ENCODE data around the gene LAMP5.

Gene LAMP5

DNA sequence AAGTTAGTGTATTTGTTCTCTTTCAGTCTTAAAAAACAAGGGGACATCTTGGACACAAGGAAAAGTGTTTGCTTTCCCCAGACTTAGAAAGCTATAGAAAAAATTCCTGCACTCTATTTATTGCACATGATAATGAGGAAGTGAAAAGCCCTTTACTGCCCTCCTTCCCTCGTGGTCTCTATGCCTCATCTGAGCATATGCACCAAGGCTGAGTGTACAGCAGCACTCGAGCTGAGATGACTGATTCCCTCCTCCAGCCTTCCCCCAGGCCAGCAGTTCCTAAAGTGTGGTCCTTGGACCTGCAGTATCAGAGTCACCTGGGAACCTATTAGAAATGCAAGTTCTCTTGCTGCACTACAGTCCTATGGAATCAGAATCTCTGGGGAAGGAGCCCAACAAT lies 14.3 kb upstream of the LAMP5 start:
- peak in 5 of 56 donors; percentile 7 to 57 (median 21) for DNase-seq

DNA sequence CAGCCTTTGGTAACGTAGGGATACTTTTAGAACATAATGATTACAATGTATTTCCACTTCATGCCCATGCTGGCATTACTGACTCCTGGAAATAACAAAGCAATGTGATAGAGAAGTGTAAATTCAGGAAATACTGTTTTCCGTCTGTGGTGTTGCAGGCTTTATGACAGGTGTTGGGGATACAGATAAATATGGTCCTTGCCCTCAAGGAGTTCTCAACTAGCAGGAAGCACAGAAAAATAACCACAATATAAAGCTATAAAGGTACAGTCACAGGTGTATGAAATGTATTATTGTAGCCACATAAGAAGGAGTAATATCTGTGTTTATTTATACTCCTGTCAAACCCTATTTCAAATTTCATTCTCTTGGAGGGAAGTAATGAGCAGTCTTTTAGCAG lies 12.9 kb upstream of the LAMP5 start:
- DNase-seq, result no peak

DNA sequence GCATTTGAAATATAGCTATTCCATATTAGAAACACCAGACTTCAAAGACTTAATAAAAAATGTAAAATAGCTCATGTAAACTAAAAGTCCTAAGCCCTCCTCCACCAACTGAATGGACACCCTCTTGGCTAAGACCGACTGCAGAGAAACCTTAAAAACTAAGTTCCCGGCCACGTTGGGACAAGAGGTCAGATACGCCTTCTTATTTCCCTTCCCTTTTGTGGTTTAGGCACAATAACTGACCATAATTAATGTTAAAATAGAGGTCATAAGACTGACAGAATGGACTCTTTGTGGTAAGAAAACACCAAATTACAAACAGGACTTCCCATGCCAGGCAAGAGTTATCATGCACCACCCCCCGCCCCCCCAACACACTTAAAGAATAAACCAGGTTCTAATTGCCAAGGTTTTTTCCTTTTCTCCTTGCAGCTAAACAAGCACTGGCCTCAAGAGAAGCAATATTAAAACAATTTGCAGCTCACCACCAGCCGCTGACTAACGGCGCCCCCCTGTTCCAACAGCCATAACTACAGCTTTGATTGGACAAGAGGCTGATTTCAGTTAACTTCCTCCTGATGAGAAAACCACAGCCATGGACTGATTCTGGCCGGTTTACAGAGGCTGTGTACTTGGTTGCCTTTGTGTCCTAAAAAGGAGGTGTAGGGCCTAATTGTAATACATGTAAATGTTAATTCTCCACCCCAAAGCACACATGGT lies 10.7 kb upstream of the LAMP5 start:
- peak in 7 of 56 donors; percentile 8 to 47 (median 26) for DNase-seq

DNA sequence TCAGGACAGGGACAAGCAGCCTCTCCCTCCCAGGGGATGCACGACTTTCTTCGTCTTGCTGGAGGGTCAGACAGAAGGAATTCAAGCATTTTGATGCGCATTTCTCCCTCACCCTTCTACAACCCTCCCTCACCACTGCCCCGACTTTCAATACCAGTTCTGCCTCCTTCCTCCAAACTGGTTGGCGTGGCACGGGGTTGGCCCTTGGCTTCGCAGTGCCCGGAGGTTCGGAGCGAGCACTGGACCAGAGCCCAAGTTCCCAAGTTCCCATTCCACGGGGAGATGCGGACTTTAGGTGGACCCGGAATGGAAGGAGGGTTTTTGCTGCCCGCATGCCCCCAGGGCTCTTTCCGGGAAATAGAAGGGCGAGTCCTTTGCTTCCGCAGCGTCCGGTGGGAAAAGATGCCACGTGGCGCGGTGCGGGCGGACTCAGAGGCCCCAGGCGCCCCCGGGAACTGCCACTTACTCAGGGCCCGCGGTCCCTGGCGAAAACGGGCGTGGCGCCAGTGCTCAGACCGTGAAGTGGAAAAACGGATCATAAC lies 8.0 kb upstream of the LAMP5 start:
- peak in 1 of 56 donors; percentile 14 for DNase-seq

DNA sequence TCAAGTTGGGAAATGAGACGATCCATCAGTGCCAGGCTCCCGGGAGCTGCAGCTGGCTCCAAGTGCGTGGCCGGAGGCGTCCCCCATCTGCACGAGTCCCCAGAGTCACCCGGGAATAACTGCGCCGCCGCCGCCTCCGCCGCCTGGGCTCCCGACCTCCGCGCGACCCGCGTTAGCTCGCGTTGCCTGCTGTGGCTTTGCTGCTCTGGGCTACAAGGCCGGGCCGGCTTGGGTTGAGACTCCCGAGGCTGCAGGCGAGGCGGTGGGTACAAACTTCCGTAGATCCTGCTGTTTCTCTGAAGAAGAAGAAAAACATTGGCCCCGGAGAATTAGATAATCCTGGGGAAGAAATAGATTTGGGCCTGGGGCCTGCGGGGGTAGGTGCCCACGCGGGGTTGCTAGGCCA lies 7.4 kb upstream of the LAMP5 start:
- DNase-seq, result peak in 2 of 56 donors; percentile 10 to 31

DNA sequence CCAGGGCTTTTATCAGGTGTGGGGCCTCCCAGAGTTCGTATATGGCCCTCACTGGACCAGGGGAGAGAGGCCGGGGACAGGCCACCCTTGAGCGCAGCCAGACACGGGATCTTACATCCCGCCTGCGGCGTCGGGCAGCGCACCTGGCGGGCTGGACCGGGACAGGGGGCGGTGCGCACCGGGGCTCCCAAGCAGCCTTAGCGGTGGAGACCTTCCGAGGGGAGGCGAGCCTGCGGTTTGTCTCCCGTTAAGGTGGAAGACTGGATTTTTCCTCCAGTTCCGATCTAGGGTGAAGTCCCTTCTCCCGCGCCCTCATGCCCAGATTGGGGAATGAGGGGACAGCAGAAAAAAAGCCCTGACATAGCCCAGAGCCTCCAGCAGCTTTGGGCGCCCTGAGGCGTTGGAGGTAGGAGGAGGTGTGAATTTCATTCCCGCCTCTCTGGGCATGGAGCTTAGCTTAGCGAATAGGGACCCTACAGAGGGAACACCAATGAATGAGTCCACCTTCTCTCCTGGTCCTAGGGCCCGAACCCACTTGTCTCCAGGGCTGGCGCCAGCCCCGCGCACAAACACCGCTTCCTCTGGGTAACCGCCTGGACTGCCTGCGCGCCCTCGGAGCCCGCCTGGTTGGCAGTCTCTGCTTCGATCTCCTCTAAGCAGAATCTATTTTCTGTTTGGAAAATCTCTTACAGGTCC lies 6.7 kb upstream of the LAMP5 start:
- DNase-seq, result no peak

DNA sequence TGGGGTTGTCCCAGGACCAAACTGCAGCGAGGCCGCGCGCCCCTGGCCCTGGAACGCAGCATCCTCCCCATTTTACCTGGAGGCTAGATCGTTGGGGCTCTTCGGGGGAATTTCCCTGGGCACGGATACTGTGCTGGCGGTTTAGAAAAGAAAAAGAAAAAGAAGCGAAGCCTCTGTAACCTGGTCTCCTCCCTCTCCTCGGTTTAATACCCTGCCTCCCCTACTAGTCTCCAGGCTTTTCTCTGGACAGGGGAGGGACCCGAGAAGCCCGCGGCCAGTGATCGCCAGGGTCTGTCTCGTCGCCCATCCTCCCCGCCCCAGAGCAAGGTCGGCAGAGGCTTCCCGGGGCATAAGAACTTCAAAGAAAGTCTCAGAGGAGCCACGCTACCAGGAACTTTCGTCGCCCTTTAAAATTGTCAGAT lies 6.1 kb upstream of the LAMP5 start:
- no peak for DNase-seq

DNA sequence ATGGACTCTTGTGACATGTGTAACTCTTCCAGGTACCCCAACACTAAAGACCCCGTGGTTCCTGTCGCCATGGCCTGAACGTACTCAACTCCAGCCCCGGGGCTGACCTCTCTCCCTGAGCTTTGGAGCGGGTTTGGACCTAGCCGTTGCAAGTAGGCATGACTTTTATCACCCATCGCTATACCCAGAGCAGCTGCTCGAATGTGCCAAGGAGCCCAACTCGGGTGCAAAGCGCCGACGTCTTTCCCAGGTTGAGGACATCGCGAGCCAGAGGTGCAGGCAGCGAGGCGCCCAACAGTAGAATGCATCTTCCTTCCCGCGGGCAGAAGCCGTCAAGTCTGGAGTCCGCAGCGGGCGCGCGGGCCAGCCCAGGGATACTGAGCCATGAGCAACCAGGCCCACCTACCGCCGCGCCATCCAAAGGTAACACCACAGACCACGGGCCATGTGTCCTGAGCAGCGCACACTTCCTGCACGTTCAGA lies 5.7 kb upstream of the LAMP5 start:
- DNase-seq, result no peak

DNA sequence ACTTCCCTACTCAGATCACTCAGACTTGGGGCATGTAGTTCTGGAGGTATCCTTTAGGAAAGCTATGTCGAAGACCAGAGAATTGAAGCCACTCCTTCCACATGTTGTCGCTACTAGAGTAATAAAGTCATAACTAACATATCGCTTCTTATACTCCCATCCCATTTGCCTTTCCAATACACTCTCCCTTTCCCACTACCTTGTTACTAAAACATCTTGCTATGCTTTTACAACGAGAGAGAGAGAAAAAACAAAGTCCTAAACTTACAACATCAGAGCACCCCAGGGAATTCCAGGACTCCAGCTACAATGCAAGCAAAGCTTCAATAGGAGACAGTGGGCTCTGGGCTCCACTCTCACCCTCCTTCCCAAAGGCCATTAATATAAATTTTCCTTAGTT lies 5.1 kb upstream of the LAMP5 start:
- no peak for DNase-seq

DNA sequence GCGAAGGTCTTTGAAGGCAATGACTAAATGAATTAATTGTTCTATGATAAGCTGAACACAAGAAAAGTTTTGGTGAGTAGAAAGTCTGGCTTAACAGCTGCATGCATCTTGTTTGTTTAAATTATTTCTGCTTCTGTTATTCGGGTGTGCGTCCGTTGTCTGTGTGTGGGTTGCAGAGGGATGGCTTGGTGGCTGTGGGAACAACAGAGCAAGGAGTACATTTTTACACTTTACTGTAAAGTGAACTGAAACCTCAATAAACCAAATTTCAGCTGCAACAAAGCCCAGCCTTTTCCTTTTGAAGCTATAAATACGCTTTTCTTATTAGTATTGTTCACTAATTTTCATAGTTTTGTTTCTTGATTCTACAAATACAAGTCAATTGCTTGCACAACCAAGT lies 3.5 kb upstream of the LAMP5 start:
- DNase-seq, result no peak

DNA sequence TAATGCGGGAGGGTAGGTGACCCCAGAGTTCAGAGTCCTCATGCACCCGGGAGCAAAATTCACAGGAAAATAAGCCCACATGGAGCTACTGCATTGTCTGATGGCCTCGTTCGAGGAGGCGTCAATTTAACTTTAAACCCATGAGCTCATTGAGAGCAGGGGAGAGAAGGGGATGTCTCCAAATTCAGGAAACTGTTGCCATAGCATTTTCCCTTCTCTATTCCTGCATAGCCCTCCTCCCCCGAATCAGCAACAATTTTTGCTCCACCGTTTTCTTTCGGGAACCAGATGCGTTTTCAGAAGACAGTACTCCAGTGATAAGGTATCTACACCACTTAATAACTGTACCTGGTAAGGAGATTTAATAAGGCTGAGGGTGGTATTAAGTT lies 324 bp upstream of the LAMP5 start:
- peak in 1 of 56 donors; percentile 33 for DNase-seq

DNA sequence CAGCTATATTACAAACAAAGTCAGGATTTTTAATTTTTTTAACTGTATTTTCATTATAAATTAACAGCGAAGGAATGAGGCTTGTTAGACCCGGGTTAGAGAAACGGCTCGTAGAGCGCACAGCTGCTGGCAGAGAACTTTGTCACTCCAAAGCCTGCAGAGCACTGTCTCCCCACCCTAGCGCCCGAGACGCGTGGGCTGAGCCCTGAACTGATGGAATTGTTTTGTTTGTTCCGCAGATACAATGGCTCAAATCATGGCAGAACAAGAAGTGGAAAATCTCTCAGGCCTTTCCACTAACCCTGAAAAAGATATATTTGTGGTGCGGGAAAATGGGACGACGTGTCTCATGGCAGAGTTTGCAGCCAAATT lies 810 bp downstream of the LAMP5 start:
- DNase-seq, result peak in 3 of 56 donors; percentile 6 to 18 (median 12)

DNA sequence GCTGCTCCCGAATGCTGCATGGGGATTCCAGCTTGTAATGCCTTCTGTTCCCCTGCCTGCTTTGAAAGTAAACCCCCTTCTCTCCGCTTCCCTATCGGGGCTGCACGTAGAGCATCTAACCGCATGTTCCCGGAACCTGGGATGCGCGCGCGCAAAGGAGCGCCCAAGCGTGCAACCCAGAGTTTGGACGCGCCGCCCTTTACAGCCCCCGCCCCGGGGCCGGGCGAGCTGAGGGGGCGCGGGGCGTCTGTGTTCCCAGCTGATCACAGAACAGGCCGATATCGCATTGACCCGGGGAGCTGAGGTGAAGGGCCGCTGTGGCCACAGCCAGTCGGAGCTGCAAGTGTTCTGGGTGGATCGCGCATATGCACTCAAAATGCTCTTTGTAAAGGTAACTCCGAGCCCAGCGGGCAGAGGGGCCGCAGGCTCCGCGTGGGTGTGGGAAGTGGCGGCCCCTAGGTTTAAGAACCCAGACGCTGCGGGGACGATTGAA lies 1.4 kb downstream of the LAMP5 start:
- peak in 4 of 56 donors; percentile 18 to 30 (median 24) for DNase-seq

DNA sequence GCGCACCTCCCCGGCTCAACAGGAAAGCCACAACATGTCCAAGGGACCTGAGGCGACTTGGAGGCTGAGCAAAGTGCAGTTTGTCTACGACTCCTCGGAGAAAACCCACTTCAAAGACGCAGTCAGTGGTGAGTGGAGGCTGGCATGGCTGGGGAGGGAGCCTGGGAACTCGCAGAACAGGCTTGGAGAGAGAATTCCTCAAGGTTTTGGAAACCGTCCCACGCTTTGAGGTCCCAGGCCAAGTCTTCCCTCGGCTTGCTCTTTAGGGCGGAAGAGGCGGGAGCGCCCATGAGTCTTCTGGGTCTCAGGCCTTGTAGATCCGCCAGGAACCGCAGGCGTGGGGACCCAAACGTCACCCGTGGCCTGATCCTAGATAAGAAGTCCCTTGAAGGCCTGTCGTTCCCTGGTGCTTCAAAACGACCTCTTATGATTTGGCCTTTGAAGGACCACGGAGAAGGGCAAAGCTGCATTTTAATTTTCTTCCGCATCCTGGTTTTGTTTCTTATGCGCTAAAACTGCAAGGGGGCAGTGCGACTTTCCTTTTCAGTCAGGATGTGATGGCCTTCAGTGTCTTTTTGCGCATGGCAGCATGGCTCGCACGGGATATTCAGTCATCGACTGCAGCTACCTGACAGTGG lies 2.0 kb downstream of the LAMP5 start:
- peak in 9 of 56 donors; percentile 18 to 42 (median 30) for DNase-seq

DNA sequence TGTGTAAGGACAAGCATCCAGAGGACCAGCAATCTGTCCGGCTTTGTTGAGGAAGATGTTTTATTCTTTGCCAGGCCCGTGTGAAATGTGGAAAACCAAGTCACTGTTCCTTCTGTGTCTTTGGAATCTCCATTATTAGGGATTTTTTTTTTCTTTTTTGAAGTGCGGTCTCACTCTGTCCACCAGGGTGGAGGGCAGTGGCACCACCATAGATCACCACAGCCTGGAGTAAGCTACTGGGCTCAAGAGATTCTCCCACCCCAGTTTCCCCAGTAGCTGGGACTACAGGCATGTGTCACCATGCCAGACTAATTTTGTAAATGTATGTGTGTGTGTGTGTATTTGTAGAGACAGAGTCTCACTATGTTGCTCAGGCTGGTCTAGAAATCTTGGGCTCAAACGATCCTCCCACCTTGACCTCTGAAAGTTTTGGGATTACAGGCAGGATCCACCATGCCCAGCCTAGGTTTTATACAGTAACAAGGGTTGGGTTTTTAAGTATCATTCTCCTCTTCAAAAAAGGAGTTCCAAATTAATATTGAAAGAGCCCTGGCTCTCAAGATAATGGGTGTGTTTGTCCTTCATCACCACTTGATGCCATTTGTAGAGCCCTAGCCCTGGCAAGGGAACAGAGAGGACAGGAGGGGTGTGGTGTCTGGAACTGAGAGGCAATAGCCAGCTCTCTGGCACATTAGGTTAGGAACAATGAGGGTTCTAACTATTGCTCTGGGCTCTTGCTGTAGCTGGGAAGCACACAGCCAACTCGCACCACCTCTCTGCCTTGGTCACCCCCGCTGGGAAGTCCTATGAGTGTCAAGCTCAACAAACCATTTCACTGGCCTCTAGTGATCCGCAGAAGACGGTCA lies 3.1 kb downstream of the LAMP5 start:
- peak in 1 of 56 donors; percentile 4 for DNase-seq

DNA sequence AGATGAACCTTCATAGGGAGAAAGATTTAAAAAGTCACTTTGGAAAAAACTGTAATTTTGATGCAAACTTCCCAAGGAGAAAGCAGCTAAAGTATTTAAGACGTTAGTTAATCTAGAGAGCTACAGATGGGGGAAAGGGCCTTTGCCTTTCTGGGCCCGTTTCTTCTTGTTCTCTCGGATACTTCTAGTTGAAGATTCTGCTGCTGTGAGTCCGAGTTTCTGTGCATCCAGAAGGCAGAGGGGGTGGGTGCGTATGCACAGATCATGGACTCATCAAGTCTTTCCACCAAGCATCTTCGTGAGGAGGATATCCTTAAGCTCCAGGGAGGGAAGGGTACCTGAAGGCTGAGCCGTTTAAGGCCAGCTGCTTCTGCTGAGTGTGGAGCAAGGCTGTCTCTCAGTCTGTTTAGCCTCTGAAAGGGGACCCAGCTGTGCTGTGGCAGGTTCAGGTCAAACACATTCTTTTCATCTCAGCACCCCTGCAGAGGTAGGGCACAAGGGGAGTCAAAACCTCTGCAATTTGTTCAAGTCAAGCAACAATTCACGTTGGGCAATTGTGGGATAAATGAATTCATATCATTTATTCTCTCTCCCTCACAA lies 4.3 kb downstream of the LAMP5 start:
- no peak for DNase-seq

DNA sequence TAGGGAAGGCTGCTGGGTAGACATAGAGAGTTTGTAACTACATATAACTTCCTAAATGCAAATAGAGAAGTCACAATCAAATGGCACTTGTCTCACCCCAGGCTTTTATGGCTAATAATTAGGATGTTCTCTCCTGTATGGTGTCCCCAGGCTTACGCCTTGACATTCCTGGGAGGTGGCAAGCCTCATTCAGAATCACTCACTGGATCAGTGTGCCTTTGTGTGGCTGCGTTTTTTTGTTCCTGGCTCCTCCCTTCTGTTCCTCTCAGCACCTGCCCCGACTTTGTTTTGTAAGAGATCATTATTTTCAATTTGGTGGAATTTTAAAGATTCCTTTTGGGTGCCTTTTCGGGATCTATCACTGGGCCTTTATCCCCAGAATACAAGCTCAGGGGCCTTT lies 5.7 kb downstream of the LAMP5 start:
- DNase-seq, result no peak

DNA sequence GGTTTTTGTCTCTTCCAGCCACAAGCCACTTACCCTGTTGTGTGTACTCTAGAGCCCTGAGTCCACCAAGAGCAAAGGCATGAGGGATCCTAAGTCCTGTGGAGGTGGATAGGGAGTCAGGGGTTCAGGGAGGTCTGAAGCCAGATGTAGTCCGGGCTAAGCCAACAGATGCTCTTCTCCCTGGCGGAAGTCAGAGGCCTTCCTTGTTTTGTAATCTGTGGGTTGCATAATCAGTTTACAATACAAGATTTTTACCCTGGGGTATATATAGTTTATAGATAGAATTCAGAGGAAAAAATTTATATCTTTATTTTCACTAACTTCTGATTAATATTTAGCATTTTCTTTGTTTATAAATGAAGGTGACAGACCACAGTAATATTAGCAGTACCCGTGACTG lies 9.2 kb downstream of the LAMP5 start:
- DNase-seq, result no peak

DNA sequence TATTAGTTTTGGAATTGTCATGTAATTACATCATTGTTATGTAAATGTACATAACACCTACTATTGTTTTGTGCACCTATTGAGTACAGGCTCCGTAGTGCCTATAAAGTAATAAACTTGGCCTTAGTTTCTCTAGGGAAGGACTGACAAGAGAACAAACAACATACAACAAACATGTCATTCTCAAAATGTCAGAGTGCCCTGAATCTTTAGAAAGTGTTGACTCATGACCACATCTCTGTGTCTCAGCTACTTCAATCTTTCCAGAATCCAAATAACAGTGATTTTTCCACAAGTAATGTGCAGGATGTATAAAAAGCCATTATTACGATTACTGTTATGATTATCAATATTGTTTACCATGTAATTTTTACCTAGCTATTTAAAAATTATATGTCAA lies 17.2 kb downstream of the LAMP5 start:
- DNase-seq, result no peak

DNA sequence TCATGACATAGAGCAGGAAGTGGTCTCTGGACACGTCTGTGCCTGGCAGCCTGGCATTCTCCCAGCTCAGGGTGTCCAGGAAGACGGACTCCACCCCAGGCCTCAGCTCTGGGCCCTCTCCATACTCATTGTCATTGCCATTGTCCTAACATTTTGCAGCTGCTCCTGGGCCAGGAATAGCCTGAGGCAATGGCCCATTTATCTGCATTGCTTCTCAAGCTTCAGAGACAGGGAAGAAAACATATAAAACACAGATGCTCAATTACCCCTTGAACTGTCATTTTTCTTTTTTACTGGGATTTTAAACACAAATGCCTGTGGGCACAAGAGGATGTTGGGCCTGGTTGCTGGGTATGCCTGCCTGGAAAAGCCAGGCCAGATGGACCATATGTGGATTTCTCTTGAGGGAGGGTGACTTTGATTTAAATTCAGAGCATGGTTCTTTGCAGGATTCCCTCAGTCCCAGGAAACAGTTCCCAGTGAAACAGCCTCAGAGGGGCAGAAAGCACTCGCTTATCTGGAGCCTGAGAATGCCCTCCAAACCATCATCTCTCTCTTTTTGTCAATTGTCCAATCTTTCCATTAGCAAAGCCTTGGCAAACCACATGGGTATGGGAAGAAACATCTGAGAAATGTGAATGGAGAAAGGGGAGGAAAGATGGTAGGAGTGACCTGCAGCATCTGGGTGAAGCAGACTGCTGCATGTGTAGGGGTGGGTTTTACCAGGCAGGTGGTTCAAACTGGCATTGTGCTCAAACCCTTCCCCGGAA lies 17.9 kb downstream of the LAMP5 start:
- no peak for DNase-seq

Measured in amygdala (tissue), 56 donors.